IPS-18a (cell line): ENCODE results near the gene PRPF6.
"Not testable (repeated sequence)": the region's sequence is repeated elsewhere in the genome, so short reads cannot be mapped to it uniquely, and the experiment has no call there.

Experiments
- H3K27ac ChIP-seq: one replicate; pipeline ENCODE4 v1.5.1; 2013; ENCODE audit warnings: low read length
- H3K27me3 ChIP-seq: one replicate; pipeline ENCODE4 v1.6.1; 2013; ENCODE audit warnings: mild to moderate bottlenecking, low read length; ENCODE audit not compliant: control insufficient read depth, insufficient read depth
- H3K36me3 ChIP-seq: one replicate; pipeline ENCODE4 v1.6.1; 2013; ENCODE audit warnings: low read depth, low read length; ENCODE audit not compliant: control insufficient read depth
- H3K4me1 ChIP-seq: one replicate; pipeline ENCODE4 v1.6.1; 2013; ENCODE audit warnings: low read depth, low read length; ENCODE audit not compliant: control insufficient read depth
- H3K4me3 ChIP-seq: one replicate; pipeline ENCODE4 v1.5.1; 2013; ENCODE audit warnings: low read length
- H3K9ac ChIP-seq: one replicate; pipeline ENCODE4 v1.6.1; 2013; ENCODE audit warnings: mild to moderate bottlenecking, low read length, moderate library complexity
- H3K9me3 ChIP-seq: one replicate; pipeline ENCODE4 v1.6.1; 2013; ENCODE audit warnings: low read depth, low read length; ENCODE audit not compliant: control insufficient read depth

PRPF6 gene

GRCh38 chr20:63973636-63974401 is 7.1 kb upstream of the PRPF6 start:
- H3K27ac ChIP-seq = no peak overlapping the region
- peaks cover 27% of the 10 kb centered on the region for H3K27me3 ChIP-seq
- H3K4me1 ChIP-seq = peaks cover 5% of the 10 kb centered on the region
- no peaks in the 10 kb centered on the region for H3K9me3 ChIP-seq
- no peaks in the 10 kb centered on the region for H3K36me3 ChIP-seq
- no peak overlapping the region for H3K9ac ChIP-seq
- H3K4me3 ChIP-seq = peak overlapping the region; percentile 58

DNA sequence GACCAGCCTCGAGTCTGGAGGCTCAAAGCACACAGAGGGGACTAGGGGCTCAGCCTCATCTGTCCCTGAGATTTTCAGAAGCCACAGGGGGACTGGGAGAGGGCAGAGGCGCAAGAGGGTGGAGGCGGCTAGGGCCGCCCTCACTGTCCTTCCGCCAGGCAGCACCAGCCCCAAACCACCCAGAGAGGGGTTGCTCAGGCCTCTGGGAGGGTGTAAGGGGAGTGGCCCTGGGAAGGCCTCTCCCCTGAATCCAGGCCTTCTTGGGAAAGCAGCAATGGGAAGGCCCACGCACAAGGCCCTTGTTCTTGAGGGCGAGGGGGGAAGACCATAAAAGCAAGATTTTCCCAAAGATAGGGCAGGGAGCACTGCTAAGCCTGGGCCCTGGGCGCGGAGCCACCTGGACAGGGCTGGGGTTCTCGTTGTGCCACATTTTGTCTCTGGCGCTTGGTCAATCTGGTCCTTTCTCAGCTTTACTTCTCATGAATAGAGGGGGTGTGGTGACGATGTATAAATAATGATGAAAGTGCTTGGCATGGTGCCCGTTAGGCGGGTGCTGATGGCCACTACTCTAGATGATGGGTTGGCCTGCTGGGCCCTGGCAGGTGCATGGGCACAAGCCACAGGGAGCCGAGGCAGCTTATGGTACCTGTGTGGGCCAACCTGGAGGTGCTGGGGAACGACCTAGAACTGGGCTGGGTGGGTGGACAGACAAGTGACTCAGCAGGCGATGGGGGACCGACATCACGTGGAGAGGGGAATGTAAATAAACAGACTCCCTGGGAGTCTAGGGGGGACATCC is 6.3 kb upstream of the PRPF6 start:
- H3K4me3 ChIP-seq = no peak overlapping the region
- no peak overlapping the region for H3K27ac ChIP-seq
- no peaks in the 10 kb centered on the region for H3K9me3 ChIP-seq
- peaks cover 3% of the 10 kb centered on the region for H3K4me1 ChIP-seq
- peaks cover 27% of the 10 kb centered on the region for H3K27me3 ChIP-seq
- H3K36me3 ChIP-seq = no peaks in the 10 kb centered on the region
- H3K9ac ChIP-seq = no peak overlapping the region

- H3K9ac ChIP-seq, H3K9me3 ChIP-seq, H3K27ac ChIP-seq, H3K4me3 ChIP-seq, H3K4me1 ChIP-seq, H3K36me3 ChIP-seq: not testable (repeated sequence)
- peaks cover 19% of the 10 kb centered on the region for H3K27me3 ChIP-seq
Observed at GRCh38 chr20:63976511-63976910, 4.4 kb upstream of the PRPF6 start.

- H3K27ac ChIP-seq = no peak overlapping the region
- no peaks in the 10 kb centered on the region for H3K9me3 ChIP-seq
- no peak overlapping the region for H3K4me3 ChIP-seq
- H3K4me1 ChIP-seq = peaks cover 3% of the 10 kb centered on the region
- no peaks in the 10 kb centered on the region for H3K36me3 ChIP-seq
- H3K27me3 ChIP-seq = peaks cover 19% of the 10 kb centered on the region
- H3K9ac ChIP-seq = no peak overlapping the region
Observed at GRCh38 chr20:63976980-63977738, 3.8 kb upstream of the PRPF6 start.

- no peaks in the 10 kb centered on the region for H3K9me3 ChIP-seq
- no peak overlapping the region for H3K27ac ChIP-seq
- no peak overlapping the region for H3K4me3 ChIP-seq
- peaks cover 3% of the 10 kb centered on the region for H3K4me1 ChIP-seq
- peaks cover 18% of the 10 kb centered on the region for H3K27me3 ChIP-seq
- no peaks in the 10 kb centered on the region for H3K36me3 ChIP-seq
- H3K9ac ChIP-seq = no peak overlapping the region
Observed at GRCh38 chr20:63977739-63978276, 3.1 kb upstream of the PRPF6 start.

- Histone ChIP-seq H3K9ac (no peak overlapping the region), H3K36me3 (peaks cover 3% of the 10 kb centered on the region), H3K4me3 (peak overlapping the region; percentile 72), H3K4me1 (peaks cover 3% of the 10 kb centered on the region), H3K9me3 (no peaks in the 10 kb centered on the region), H3K27ac (no peak overlapping the region), H3K27me3 (peaks cover 14% of the 10 kb centered on the region)
Observed at GRCh38 chr20:63978319-63979228, 2.4 kb upstream of the PRPF6 start.

DNA sequence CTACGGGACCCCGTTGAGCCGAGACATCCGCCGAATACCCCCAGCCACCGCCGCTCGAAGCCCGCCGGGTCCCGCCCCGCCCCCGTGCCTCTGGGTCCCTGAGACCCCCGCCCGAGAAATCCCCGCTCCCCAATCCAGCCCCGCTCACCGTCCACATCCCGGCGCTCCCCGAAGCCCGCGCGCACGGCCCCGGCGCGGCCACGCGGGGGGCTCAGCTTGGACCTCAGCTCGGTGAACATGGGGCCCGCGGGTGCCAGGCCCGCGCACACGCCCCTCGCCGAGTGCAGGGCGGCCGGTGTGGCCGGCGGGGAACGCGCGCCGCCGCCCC is 1.7 kb upstream of the PRPF6 start:
- Histone ChIP-seq H3K9ac (no peak overlapping the region), H3K4me3 (peak overlapping the region; percentile 72), H3K4me1 (peaks cover 3% of the 10 kb centered on the region), H3K36me3 (peaks cover 3% of the 10 kb centered on the region), H3K27ac (no peak overlapping the region), H3K9me3 (no peaks in the 10 kb centered on the region), H3K27me3 (peaks cover 14% of the 10 kb centered on the region)

- no peak within 1 kb of the TSS for H3K27ac ChIP-seq
- peak within 1 kb of the TSS; percentile 72 for H3K4me3 ChIP-seq
- H3K9ac ChIP-seq = no peak within 1 kb of the TSS
- no peaks in the 10 kb centered on the region for H3K9me3 ChIP-seq
- peaks cover 14% of the 10 kb centered on the region for H3K27me3 ChIP-seq
- H3K4me1 ChIP-seq = peaks cover 3% of the 10 kb centered on the region
- H3K36me3 ChIP-seq = peaks cover 8% of the 10 kb centered on the region
Observed at GRCh38 chr20:63979557-63980316, 1.2 kb upstream of the PRPF6 start, which contains the start of gene SAMD10. SAMD10 (minus strand) TSS chr20:63979642; CDS start chr20:63979467, 175 bp downstream.

- no peak overlapping the region for H3K27ac ChIP-seq
- peaks cover 15% of the 10 kb centered on the region for H3K36me3 ChIP-seq
- peaks cover 14% of the 10 kb centered on the region for H3K27me3 ChIP-seq
- H3K9me3 ChIP-seq = no peaks in the 10 kb centered on the region
- no peak overlapping the region for H3K9ac ChIP-seq
- peak overlapping the region; percentile 62 for H3K4me3 ChIP-seq
- H3K4me1 ChIP-seq = peaks cover 3% of the 10 kb centered on the region
Observed at GRCh38 chr20:63980317-63980805, 571 bp upstream of the PRPF6 start.

DNA sequence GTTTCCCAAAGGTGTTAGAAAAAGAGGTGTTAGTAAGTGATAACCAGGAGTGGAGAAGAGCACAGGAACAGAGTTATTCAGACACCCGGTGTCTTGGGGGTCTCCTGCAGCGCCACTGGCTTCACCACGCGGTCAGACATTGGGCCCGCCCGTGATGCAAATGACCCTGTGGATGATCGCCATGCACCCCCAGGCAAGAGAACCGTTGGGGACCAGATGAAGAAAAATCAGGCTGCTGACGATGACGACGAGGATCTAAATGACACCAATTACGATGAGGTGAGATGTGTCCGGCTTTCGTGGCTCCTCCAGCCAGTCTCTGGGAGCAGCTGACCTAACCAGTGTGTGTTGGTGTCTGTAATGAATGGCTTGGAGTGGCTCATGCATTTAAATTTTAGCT is 2.0 kb downstream of the PRPF6 start:
- Histone ChIP-seq H3K36me3 (peaks cover 28% of the 10 kb centered on the region), H3K4me3 (no peak overlapping the region)

More for the DNA sequence above, 2.0 kb downstream of the PRPF6 start:
- Histone ChIP-seq H3K27ac (no peak overlapping the region), H3K9ac (no peak overlapping the region), H3K4me1 (peaks cover 3% of the 10 kb centered on the region), H3K9me3 (no peaks in the 10 kb centered on the region), H3K27me3 (peaks cover 11% of the 10 kb centered on the region)
